Activated effector memory CD4-positive, alpha-beta T cell treated with Interleukin-2 at 50 U/mL for 16 hours (primary cell): ENCODE data around the gene RBBP5.

ENCODE experiments used
- DNase-seq: peaks from one replicate; pipeline ENCODE4 v3.0.0-alpha.2; 2020

RBBP5 gene

GRCh38 chr1:205054013-205054412 is 67.8 kb downstream of the RBBP5 start:
- DNase-seq, result no peak

DNA sequence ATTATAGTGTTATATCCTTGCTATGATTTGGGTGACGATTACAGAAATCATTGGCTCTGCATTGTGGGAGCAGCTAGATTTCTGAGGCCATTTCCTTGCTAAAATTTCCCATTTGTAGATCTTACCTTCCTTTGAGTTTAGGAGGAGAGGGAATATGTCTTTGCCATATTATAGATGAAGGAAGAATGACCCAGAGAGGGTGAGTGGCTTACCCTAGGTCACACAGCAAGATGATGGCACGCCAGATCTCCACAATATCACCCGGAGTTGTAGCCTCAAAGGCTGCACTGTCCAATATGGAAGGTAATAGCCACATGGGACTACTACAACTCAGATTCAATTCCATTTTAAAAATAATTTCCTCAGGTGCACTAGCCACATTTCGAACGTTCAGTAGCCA is 68.5 kb downstream of the RBBP5 start:
- no peak for DNase-seq

GRCh38 chr1:205052690-205053089 is 69.1 kb downstream of the RBBP5 start:
- no peak for DNase-seq

- DNase-seq, result no peak
Observed at GRCh38 chr1:205049479-205049878, 72.3 kb downstream of the RBBP5 start.

- DNase-seq, result no peak
Observed at GRCh38 chr1:205048382-205048781, 73.4 kb downstream of the RBBP5 start.

GRCh38 chr1:205047764-205048231 is 74.0 kb downstream of the RBBP5 start:
- no peak for DNase-seq

- no peak for DNase-seq
Observed at GRCh38 chr1:205046870-205047269, 74.9 kb downstream of the RBBP5 start.

DNA sequence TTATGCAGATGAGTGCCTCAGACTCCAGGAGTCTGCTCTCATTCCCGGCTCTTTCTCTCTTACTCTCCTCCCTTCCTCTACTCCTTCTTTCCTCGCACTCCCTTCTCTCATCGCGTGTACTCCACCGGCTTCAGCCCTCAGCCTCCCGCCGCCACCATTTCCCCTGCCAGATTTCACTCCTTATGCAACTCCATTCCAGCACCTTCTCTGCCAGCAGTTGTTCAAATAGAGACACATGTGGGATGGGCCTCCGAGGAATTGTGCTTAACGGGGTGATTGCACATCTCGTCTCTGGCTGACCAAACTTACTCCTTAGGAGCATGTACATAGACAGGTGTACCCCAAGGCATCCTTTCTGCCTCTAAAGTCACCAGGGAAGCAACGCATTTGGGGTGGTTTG is 76.6 kb downstream of the RBBP5 start:
- no peak for DNase-seq

- DNase-seq, result no peak
Observed at GRCh38 chr1:205044741-205045140, 77.0 kb downstream of the RBBP5 start.

DNA sequence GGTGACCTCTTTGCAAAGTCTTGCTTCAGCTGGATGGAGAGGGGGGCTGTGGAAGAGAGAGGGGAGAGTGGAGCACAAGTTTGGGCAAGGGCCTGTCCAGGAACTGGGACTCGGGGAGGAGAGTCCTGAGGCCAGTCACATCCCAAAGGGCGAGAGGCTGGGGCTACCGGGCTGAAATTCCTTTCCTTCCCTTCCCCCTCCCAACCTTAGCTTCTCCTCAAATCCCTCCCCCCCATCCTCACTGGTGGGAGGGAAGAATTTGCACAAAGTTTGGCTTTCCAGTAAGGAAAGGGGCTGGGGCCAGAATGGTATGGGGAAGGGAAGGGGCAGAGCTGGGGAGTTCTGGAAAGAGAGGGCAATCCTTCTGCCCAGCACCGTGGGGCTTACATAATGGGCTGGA is 77.9 kb downstream of the RBBP5 start:
- no peak for DNase-seq

- no peak for DNase-seq
Observed at GRCh38 chr1:205042911-205043806, 78.6 kb downstream of the RBBP5 start, which contains the start of gene CNTN2. TSS of gene CNTN2 (plus strand) at chr1:205043212. CDS start at chr1:205053186, 9,974 bp downstream.

DNA sequence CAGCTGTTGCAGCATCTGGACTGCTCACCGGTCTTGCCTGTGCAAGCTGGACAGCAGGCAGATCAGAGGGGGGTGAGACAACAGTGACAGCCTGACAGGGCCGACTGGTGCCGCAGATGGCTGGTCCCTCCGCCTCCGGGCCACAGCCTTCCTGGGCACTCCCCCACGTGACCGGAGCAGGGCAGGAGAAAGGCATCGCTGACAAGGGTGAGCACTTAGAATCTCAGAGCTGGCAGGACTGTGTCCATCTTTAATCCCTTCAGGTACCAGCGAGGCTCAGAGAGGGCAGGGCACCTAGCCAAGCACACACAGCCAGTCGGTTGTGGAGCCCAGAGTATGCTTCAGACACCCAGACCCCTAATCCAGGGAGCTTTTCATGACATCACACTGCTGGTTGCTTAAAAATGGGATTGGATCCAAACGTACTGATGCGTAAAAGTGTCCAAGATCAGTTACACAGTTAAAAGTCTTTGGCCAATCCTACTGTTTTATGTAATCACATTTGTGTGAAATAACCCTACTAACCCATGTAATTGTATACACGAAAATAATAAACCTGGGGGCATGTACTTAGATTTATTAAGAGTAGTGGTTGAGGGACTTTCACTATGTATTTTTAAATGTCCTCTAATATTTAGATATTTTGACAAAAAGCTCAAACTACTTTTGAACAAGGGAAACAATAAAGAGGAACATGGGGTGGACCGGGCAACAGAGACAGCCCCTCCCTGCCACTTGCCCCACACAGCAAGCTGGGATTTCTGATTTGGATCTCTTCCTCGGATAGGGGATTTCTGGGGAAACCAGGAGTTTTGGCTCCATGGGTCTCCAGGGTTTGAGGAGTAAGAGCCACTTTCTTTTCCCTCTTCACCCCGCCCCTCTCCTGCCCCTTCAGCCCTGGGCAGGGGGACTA is 79.5 kb downstream of the RBBP5 start:
- DNase-seq, result no peak

- DNase-seq, result no peak
Observed at GRCh38 chr1:205041001-205041715, 80.6 kb downstream of the RBBP5 start.

- no peak for DNase-seq
Observed at GRCh38 chr1:205038132-205038786, 83.5 kb downstream of the RBBP5 start.

GRCh38 chr1:205037539-205037938 is 84.2 kb downstream of the RBBP5 start:
- DNase-seq, result no peak
